ENCODE results near the gene KLK13.

The KLK13 gene

GRCh38 chr19:51007488-51007887 lies 57.4 kb downstream of the KLK13 start:
- Mint-ChIP-seq H3K27me3 (peaks cover 23% of the 10 kb centered on the region), H3K4me1 (ENCODE audit: low read depth) (no peaks in the 10 kb centered on the region), H3K36me3 (ENCODE audit: low read depth) (no peaks in the 10 kb centered on the region), H3K9me3 (no peaks in the 10 kb centered on the region), H3K27ac (no peak overlapping the region), H3K4me3 (no peak overlapping the region)

GRCh38 chr19:51006406-51006805 lies 58.5 kb downstream of the KLK13 start:
- H3K4me3 Mint-ChIP-seq, result no peak overlapping the region
- H3K27me3 Mint-ChIP-seq, result peaks cover 29% of the 10 kb centered on the region
- H3K36me3 Mint-ChIP-seq (ENCODE audit: low read depth), result no peaks in the 10 kb centered on the region
- H3K27ac Mint-ChIP-seq, result no peak overlapping the region
- H3K4me1 Mint-ChIP-seq (ENCODE audit: low read depth), result no peaks in the 10 kb centered on the region
- no peaks in the 10 kb centered on the region for H3K9me3 Mint-ChIP-seq
